Small intestine (tissue), 7 donors: ENCODE measurements around the gene TNNI2. TPM values are rescaled to one million over a fixed set of nuclear protein-coding genes. Genes with fewer than 3 reads are reported as not detected.
"Not testable (repeated sequence)": the region's sequence is repeated elsewhere in the genome, so short reads cannot be mapped to it uniquely, and the experiment has no call there.

Experiments used
- DNase-seq, 2 donors: peaks; one replicate each; pipeline versions ENCODE4 v3.0.0 to v3.0.0-alpha.2; 2013
- FAIRE-seq: peaks from 2 replicates; lab custom pipeline; 2012; peaks lifted over from hg19 to GRCh38; lab: Jason Lieb, UNC
- H3K27ac ChIP-seq, 3 donors: one replicate each; pipeline ENCODE4 v1.5.1; 2013; ENCODE audit warnings: low read length in 2 of 3, mild to moderate bottlenecking in 2 of 3, control low read depth in 1 of 3, inconsistent platforms in 1 of 3, low read depth in 1 of 3, moderate library complexity in 1 of 3
- H3K27me3 ChIP-seq, 3 donors: one replicate each; pipeline ENCODE4 v1.6.1; 2013; ENCODE audit warnings: low read length in 3 of 3, inconsistent platforms in 1 of 3; ENCODE audit not compliant: control insufficient read depth in 3 of 3, insufficient read depth in 3 of 3
- H3K36me3 ChIP-seq, 3 donors: one replicate each; pipeline ENCODE4 v1.6.1; 2013; ENCODE audit warnings: low read length in 3 of 3, inconsistent platforms in 1 of 3, low read depth in 1 of 3, mild to moderate bottlenecking in 1 of 3, moderate library complexity in 1 of 3; ENCODE audit not compliant: control insufficient read depth in 3 of 3, insufficient read depth in 2 of 3
- H3K4me1 ChIP-seq, 3 donors: one replicate each; pipeline ENCODE4 v1.6.1; 2013; ENCODE audit warnings: low read length in 2 of 3, inconsistent platforms in 1 of 3, low read depth in 1 of 3, mild to moderate bottlenecking in 1 of 3, moderate library complexity in 1 of 3; ENCODE audit not compliant: control insufficient read depth in 3 of 3, insufficient read depth in 2 of 3
- H3K4me3 ChIP-seq, 3 donors: one replicate each; pipeline ENCODE4 v1.5.1; 2013; ENCODE audit warnings: low read length in 3 of 3, control low read depth in 1 of 3, inconsistent platforms in 1 of 3, low read depth in 1 of 3, mild to moderate bottlenecking in 1 of 3, moderate library complexity in 1 of 3
- H3K9me3 ChIP-seq, 2 donors: one replicate each; pipeline ENCODE4 v1.6.1; 2013; ENCODE audit warnings: low read depth in 1 of 2, low read length in 1 of 2; ENCODE audit not compliant: control insufficient read depth in 2 of 2, insufficient read depth in 1 of 2
- WGBS, 3 donors: extraction: QIAGEN DNeasy Blood & Tissue Kit; methylation state at CpG; one replicate each; pipeline ENCODE4 v1.1.7; 2013; 5-methylcytosine and 5-hydroxymethylcytosine counted together
- polyA plus RNA-seq, 4 donors: library from polyadenylated mRNA; stranded (reverse) in 3 of 4; unstranded in 1 of 4; fragments of 200-250 nt in 3 of 4; fragments of 120-200 nt in 1 of 4; gene quantifications; one replicate each; pipeline versions ENCODE4 v1.2.1 to v1.2.3, GENCODE V29; 2013
- donor health status: healthy with polysubstance abuse.
- donor health status: control.
- donor health status: control.
- donor health status: Bipolar disorder and iron deficiency.
- donor health status: healthy.

TNNI2 gene
- polyA plus RNA-seq, 4 donors, result 0.49 to 8.9 (median 8.2) TPM

DNA sequence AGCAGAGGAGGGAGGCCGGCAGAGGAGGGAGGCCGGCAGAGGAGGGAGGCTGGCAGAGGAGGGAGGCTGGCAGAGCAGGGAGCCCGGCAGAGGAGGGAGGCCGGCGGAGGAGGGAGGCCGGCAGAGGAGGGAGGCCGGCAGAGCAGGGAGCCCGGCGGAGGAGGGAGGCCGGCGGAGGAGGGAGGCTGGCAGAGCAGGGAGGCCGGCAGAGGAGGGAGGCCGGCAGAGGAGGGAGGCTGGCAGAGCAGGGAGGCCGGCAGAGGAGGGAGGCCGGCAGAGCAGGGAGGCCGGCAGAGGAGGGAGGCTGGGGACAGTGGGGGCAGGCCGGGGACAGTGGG lies 35.0 kb downstream of the TNNI2 start:
- 87 to 92% (median 88%) methylated on average over 9 to 17 of the region's 17 CpGs for WGBS, 3 donors
- FAIRE-seq, result not testable (repeated sequence)
- H3K27me3 ChIP-seq, result peaks cover 0 to 28% (median 0%) of the 10 kb centered on the region in 3 donors

DNA sequence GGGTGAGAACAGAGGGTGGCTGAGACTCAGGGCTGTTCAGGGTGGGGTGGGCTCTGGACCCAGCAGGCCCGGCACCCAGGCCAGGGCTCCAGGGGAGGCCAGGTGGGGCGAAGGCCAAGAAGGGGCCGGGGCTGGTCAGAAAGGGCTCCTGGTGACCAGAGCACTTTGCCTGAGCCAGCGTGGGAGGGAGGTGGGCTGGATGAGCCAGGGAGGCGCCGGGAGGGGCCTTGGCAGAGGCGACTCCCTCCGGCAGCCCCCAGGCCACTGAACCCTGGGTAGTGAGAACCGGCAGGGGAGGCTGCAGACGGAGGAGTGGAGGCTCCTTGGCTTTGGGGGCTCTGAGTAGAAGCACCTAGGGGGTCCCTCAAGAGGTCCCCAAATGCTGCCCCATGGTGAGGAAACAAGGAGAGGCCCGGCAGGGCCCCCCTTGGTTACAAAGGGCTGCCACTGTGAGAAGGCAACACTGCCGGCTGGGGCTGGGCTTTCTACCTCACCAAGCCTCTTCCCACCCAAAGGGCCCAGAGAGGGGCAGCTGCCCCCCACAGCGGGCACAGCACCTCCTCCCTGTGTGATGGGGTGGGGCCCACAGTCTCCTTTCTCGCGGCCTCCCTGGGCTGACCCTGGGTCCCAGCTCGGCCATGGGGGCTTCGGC lies 35.8 kb downstream of the TNNI2 start:
- not testable (repeated sequence) for H3K9me3 ChIP-seq, H3K27ac ChIP-seq, FAIRE-seq, H3K4me3 ChIP-seq, H3K36me3 ChIP-seq, DNase-seq
- Histone ChIP-seq H3K4me1 (peaks cover 0 to 22% (median 0%) of the 10 kb centered on the region in 3 donors), H3K27me3 (peaks cover 0 to 20% (median 0%) of the 10 kb centered on the region in 3 donors)
- 60 to 75% (median 73%) methylated on average over 14 to 17 of the region's 17 CpGs for WGBS, 3 donors

More for the DNA sequence above, 35.0 kb downstream of the TNNI2 start:
- H3K4me1 ChIP-seq, result peaks cover 0 to 22% (median 0%) of the 10 kb centered on the region in 3 donors
- H3K27ac ChIP-seq, H3K36me3 ChIP-seq, DNase-seq, H3K9me3 ChIP-seq, H3K4me3 ChIP-seq: not testable (repeated sequence)

DNA sequence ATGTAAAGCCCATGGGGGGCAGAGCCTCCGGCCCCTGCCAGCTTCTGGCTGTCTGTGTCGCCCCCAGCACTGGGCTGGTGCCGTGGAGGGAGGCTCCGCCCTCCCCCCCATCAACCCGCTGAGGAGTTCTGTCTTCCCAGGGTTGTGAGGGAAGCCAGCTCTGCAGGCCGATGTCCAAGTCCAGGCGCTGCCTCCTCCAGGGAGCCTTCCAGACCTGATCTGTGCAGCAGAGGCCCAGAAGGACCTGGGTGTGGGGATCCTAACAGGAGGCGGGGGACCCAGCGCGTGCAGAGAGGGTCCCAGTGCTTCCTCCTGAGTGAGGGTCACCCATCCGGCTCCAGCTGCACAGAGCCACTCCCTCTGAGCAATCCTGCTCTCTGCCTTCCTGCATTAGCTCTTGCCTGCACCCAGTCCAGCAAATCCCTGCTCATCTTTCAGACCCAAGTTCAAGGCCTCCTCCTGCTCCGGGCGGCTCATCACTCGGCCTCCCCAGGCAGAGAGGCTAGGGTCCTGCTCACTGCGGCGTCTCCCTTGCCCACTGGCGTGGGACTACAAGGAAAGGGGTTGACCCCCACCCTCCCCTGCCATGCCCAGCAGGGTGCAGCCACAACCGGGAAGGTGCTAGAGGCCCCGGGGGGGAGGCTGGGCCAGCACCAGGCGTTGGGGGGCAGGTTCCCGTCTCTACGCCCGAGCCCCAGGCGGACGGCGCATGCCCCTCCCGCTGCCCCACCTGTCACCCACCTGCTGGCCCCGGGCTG lies 36.5 kb downstream of the TNNI2 start:
- Histone ChIP-seq H3K27me3 (peaks cover 0 to 13% (median 0%) of the 10 kb centered on the region in 3 donors), H3K27ac (peak overlapping the region in 1 of 3 donors; percentile 3), H3K4me3 (no peak overlapping the region), H3K9me3 (no peaks in the 10 kb centered on the region), H3K4me1 (peaks cover 0 to 22% (median 0%) of the 10 kb centered on the region in 3 donors), H3K36me3 (no peaks in the 10 kb centered on the region)
- DNase-seq (no peak), FAIRE-seq (no peak)
- WGBS, 3 donors, result 33 to 55% (median 50%) methylated on average over 25 to 28 of the region's 28 CpGs

DNA sequence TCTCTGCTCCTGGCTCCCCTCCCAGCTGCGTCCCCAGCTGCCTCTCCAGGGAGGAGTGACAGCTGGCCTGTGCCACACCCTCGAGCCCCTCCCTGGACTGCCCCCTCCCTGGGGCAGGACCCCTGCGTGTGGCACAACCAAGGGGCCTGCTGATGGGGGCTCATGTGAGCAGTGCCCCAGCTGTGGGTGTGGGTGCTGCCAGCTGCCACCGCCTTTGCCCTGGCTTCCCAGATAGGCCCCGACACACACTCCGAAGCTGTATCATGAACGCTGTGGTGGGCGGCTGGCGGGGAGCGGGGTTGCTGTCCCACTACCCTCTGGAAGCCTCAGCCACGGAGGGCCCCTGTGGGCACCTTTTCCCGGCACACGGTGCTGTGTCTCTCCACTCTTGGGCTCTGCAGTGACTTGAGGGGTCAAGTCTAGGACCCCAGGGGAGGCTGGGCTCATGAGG lies 37.1 kb downstream of the TNNI2 start:
- DNase-seq, H3K4me3 ChIP-seq, FAIRE-seq, H3K9me3 ChIP-seq, H3K27me3 ChIP-seq, H3K36me3 ChIP-seq: not testable (repeated sequence)
- WGBS, 3 donors, result 39 to 69% (median 57%) methylated on average over 11 to 13 of the region's 13 CpGs
- peaks cover 0 to 26% (median 0%) of the 10 kb centered on the region in 3 donors for H3K4me1 ChIP-seq
- H3K27ac ChIP-seq, result peak overlapping the region in 2 of 3 donors; percentile 37 to 62

DNA sequence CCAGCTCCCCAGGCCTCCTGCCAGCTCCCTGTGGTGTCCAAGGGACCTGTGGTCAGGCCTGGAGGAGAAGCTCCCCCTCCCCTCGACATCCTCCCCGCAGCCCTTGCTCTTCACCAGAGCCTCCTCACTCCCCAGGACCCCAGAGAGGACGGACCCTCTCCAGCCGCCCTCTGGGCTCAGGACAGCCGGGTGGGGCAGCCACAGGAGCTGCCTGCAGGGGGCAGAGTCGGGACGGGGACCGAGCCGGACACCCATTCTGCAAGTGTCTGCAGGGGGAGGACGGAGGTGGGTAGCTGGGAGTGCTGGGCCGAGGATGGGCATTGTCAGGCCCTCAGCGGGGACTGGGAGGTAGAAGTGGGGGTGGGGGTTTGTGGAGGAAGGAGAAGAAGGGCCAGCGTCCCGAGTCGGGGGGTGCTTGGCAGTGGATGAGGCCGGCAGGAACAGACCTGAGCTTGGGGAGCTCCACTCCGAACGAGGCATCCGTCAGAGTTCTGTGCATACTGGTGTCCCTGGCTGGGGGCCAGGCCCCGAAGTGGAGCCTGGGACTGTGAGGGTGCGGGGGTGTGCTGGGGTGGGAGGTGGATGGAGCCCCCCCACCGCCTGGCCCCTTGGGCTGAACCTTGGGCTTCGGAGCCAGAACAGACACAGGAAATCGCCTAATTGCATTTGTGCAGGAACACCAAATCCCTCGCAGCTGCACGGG lies 37.7 kb downstream of the TNNI2 start:
- DNase-seq (peak; percentile 20 to 44), FAIRE-seq (no peak)
- Histone ChIP-seq H3K36me3 (no peaks in the 10 kb centered on the region), H3K4me3 (no peak overlapping the region), H3K4me1 (peaks cover 0 to 32% (median 0%) of the 10 kb centered on the region in 3 donors), H3K9me3 (no peaks in the 10 kb centered on the region), H3K27me3 (peaks cover 0 to under 1% (median 0%) of the 10 kb centered on the region in 3 donors), H3K27ac (peak overlapping the region in 2 of 3 donors; percentile 37 to 62)
- 37 to 45% (median 38%) methylated on average over 19 to 26 of the region's 26 CpGs for WGBS, 3 donors

DNA sequence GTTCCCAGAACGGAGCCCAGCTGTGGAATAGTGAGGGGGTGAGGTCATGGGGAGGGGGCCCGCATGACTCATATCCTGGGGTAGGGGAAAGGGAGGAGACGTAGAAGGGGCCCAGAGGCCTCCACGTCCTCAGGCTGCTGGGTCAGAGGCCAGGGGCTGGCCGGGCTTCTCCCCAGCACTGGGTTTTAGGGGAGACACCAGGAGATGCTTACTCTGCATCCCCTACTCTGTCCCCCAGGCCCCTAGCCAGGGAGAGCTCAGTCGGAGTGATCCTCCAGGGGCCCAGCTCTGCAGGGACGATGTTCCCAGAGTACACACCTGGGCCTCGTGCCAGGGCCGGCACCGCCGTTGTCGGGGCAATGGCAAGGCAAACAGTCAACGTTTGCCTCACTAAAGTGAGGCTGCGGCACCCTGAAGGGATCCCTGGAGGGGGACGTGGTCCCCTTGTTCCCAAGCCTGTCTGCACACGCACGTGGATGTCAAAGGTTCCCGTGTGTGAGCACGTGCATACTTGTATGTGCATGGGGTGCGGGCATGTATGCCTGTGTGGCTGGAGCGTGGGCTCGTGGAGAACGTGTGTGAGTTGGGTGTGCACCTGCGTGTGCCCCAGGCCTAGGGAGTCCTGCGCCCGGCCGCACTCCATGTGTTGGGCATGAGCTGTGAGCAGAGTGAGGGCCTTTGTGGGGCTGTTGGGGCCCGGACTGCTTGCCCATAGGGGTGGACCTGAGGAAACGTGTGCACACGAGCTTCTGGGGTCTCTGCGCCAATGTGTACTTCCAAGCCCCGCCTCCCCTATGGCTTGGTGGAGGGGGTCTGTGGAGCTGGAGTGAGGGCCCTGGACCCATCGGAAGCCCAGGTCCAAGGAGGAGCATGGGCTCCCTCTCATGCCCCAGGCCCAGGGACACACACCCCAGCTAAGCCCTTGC lies 38.7 kb downstream of the TNNI2 start:
- no peaks in the 10 kb centered on the region for H3K27me3 ChIP-seq
- 36 to 56% (median 52%) methylated on average over 32 to 33 of the region's 33 CpGs for WGBS, 3 donors
- no peak for FAIRE-seq
- H3K27ac ChIP-seq, result peak overlapping the region in 2 of 3 donors; percentile 63 to 74
- peaks cover 0 to 39% (median 0%) of the 10 kb centered on the region in 3 donors for H3K4me1 ChIP-seq
- DNase-seq, result peak in 1 of 2 donors; percentile 38
- H3K4me3 ChIP-seq, result no peak overlapping the region
- H3K9me3 ChIP-seq, result no peaks in the 10 kb centered on the region
- no peaks in the 10 kb centered on the region for H3K36me3 ChIP-seq

DNA sequence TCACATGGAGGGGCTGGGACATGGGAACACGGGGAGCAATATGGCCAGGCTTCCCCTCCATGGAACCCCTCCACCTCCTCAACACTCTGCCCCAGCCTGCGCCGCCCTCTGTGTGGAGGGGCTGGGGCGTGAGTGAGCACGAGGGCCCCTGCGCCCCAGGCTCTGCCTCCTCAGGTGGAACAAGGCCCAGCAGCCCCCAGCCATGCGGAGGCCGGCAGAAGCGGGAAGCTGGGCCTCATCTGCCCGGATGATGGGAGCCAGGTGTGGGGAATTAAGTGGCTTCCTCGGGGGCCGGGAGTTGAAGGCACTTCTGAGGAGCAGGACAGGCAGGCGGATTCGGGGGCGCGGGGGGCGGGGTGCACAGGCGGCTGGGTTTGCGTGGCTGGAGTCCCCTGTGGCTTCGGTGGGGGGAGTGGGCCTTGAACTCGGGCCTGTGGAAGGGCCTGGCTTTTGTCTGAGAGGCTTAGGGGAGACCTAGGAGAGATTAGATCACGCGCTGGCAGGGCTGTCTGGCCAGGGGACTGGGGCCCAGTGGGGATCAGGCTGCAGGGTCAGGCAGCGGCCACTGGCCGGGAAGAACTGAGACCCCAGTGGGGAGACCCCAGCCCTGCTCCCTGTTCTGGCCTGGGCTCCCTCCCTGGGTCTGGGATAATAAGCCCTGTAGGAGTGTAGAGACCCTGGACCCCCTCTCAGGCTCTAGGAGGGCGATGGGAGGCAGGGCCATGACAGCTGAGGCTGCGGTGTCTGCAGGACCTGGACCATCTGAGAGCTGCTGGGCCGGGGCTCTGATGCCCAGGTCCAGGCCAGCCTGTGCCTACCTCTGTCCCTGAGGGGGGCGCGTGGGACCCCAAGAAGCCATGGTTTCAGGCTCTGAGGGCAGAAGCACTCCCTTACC lies 39.6 kb downstream of the TNNI2 start:
- no peak for FAIRE-seq
- H3K4me3 ChIP-seq, result no peak overlapping the region
- no peaks in the 10 kb centered on the region for H3K9me3 ChIP-seq
- H3K36me3 ChIP-seq, result peaks cover 0 to 5% (median 0%) of the 10 kb centered on the region in 3 donors
- WGBS, 3 donors, result 82 to 89% (median 85%) methylated on average over 27 to 30 of the region's 30 CpGs
- DNase-seq, result no peak
- H3K27ac ChIP-seq, result peak overlapping the region in 2 of 3 donors; percentile 63 to 74
- H3K4me1 ChIP-seq, result peaks cover 0 to 43% (median 0%) of the 10 kb centered on the region in 3 donors
- no peaks in the 10 kb centered on the region for H3K27me3 ChIP-seq
